K562 (cell line): ENCODE data around the gene TLCD5. TPM values are rescaled to one million over a fixed set of nuclear protein-coding genes. Genes with fewer than 3 reads are reported as not detected.

Source experiments
- CUX1 ChIP-seq: fragments of 200-800 bp; sonication (Bioruptor generic); IDR thresholded peaks from 2 replicates; pipeline ENCODE4 v1.6.1; 2016; ENCODE audit warnings: missing genetic modification characterization, missing compliant biosample characterization
- HDAC6 ChIP-seq: IDR thresholded peaks from 2 replicates; pipeline ENCODE4 v1.6.1; 2012; ENCODE audit warnings: low read depth, mild to moderate bottlenecking, control low read depth, inconsistent platforms, low read length, moderate library complexity
- HLTF ChIP-seq: fragments of 450-650 bp; IDR thresholded peaks from 2 replicates; pipeline ENCODE4 v1.6.1; 2016
- MEF2D ChIP-seq: conservative IDR thresholded peaks from 2 replicates; pipeline ENCODE4 v1.6.1; 2016; ENCODE audit warnings: low read depth, missing genetic modification characterization, missing compliant biosample characterization
- MGA ChIP-seq: fragments of 450-650 bp; IDR thresholded peaks from 2 replicates; pipeline ENCODE4 v1.6.1; 2016; ENCODE audit warnings: mild to moderate bottlenecking, moderate library complexity
- NFRKB ChIP-seq: fragments of 450-650 bp; IDR thresholded peaks from 2 replicates; pipeline ENCODE4 v1.6.1; 2016; ENCODE audit warnings: low read depth
- SAFB ChIP-seq: fragments of 200-400 bp; formaldehyde crosslinking; IDR thresholded peaks from 2 replicates; pipeline ENCODE4 v1.6.1; 2017; ENCODE audit warnings: low read depth, low read length, borderline replicate concordance
- SRF ChIP-seq, 2 experiments: fragments of 250-450, 450-650 bp in 1 of 2; sonication (Bioruptor Pico) in 1 of 2; sonication (generic) in 1 of 2; formaldehyde crosslinking; IDR thresholded peaks; 2 replicates each; pipeline versions ENCODE4 v1.5.0 to v1.5.1; 2020 to 2022; ENCODE audit warnings: mild to moderate bottlenecking in 1 of 2, missing genetic modification reagents in 1 of 2
- STAG1 ChIP-seq: sonication (generic); formaldehyde crosslinking; IDR thresholded peaks from 2 replicates; pipeline ENCODE4 v1.5.0; 2020; ENCODE audit warnings: missing genetic modification reagents, borderline replicate concordance
- THAP7 ChIP-seq: fragments of 250-450 bp; sonication (Bioruptor Pico); IDR thresholded peaks from 2 replicates; pipeline ENCODE4 v1.5.0; 2021
- ZNF57 ChIP-seq: fragments of 450-650 bp; formaldehyde crosslinking; IDR thresholded peaks from 2 replicates; pipeline ENCODE4 v1.4.0; 2020; ENCODE audit warnings: mild to moderate bottlenecking, moderate library complexity
- polyA plus RNA-seq, 8 experiments: library from polyadenylated mRNA; depleted of rRNA in 4 of 8; stranded (reverse) in 5 of 8; unstranded in 3 of 8; fragments of >200 nt; fragmentation: Nextera tagmentation in 2 of 8; fragmentation: Illumina TruSeq in 1 of 8; extraction: Ambion mirVana in 2 of 8; extraction: Trizol in 1 of 8; gene quantifications; 2 replicates each; pipeline versions ENCODE4 v1.2.1 to v1.2.3, GENCODE V29; 2011 to 2014; ENCODE audit warnings: inconsistent platforms in 1 of 8, missing spikeins in 1 of 8
- total RNA-seq, 7 experiments: library from RNA; depleted of rRNA in 6 of 7; stranded (reverse); fragments of >200 nt in 6 of 7; fragmentation: Illumina TruSeq in 2 of 7; extraction: Trizol in 2 of 7; gene quantifications; 2 replicates each; pipeline versions ENCODE4 v1.2.1 to v1.2.3, GENCODE V29; 2011 to 2021; ENCODE audit warnings: low replicate concordance in 1 of 7

Gene TLCD5
- total and polyA plus RNA-seq, 9 of the 15 experiments (the other 6 are each of a cell fraction or from before 2014, with no cell fraction given) = 0.94 to 5.1 (median 1.6) TPM

GRCh38 chr11:120381401-120381800 lies 56.3 kb downstream of the TLCD5 start (continued):
- TF ChIP-seq CUX1 (CRISPR knock-in tag) (no peak), STAG1 (CRISPR knock-in tag) (no peak), NFRKB (no peak), MEF2D (tag) (no peak), HLTF (no peak), SRF (CRISPR knock-in tag; IDR thresholded peaks at IDR 0.05) (no peak), HDAC6 (no peak), ZNF57 (CRISPR knock-in tag) (no peak), THAP7 (CRISPR knock-in tag) (no peak), MGA (no peak), SAFB (no peak)
